Measurements from ENCODE around the gene EFCAB8. TPM values are rescaled to one million over a fixed set of nuclear protein-coding genes. Genes with fewer than 3 reads are reported as not detected.
"Not testable (repeated sequence)": the region's sequence is repeated elsewhere in the genome, so short reads cannot be mapped to it uniquely, and the experiment has no call there.

Gene EFCAB8
- total and polyA plus RNA-seq, 4 donors: 0.25 TPM; not detected in 3

GRCh38 chr20:32962053-32962452 is 103.3 kb downstream of the EFCAB8 start (continued):
- no peak for TF ChIP-seq ZBTB33 (IDR thresholded peaks at IDR 0.05)
- TF ChIP-seq HNF4A (conservative IDR thresholded peaks at IDR 0.05): no peak

- DNase-seq (ENCODE audit: low spot score); H3K36me3 ChIP-seq (ENCODE audit: control insufficient read depth in 4 of 4, insufficient read depth in 3 of 4, low read depth in 1 of 4, low read length in 3 of 4); H3K9ac ChIP-seq (ENCODE audit: low read depth in 1 of 2, low read length in 2 of 2); H3K4me1 ChIP-seq (ENCODE audit: control insufficient read depth in 4 of 4, insufficient read depth in 4 of 4, low read length in 3 of 4); H3K27me3 ChIP-seq (ENCODE audit: control insufficient read depth in 4 of 4, insufficient read depth in 4 of 4, low read length in 3 of 4); H3K9me3 ChIP-seq (ENCODE audit: control insufficient read depth in 4 of 4, low read length in 3 of 4); H3K4me3 ChIP-seq (ENCODE audit: low read depth in 1 of 3, low read length in 3 of 3); H3K27ac ChIP-seq (ENCODE audit: low read depth in 1 of 2, low read length in 2 of 2): not testable (repeated sequence)
- WGBS: 84% methylated on average over 11 of the region's 11 CpGs
Measured at GRCh38 chr20:32962646-32963045, 103.9 kb downstream of the EFCAB8 start.

- H3K27me3 ChIP-seq (ENCODE audit: control insufficient read depth in 4 of 4, insufficient read depth in 4 of 4, low read length in 3 of 4): no peaks in the 10 kb centered on the region
- no peak for DNase-seq (ENCODE audit: low spot score)
- TF ChIP-seq YY1 (IDR thresholded peaks at IDR 0.05) (no peak), ZBTB33 (IDR thresholded peaks at IDR 0.05) (no peak), EGR1 (IDR thresholded peaks at IDR 0.05; ENCODE audit: low read depth in 2 of 2) (no peak), RXRA (IDR thresholded peaks at IDR 0.05) (no peak), HNF4G (IDR thresholded peaks at IDR 0.05) (no peak), TAF1 (conservative IDR thresholded peaks at IDR 0.05) (no peak), REST (IDR thresholded peaks at IDR 0.05) (no peak), FOXA1 (IDR thresholded peaks at IDR 0.05) (no peak), CTCF (IDR thresholded peaks at IDR 0.05; ENCODE audit: low read depth, low read length, missing input control) (no peak), GABPA (IDR thresholded peaks at IDR 0.05 in 1 of 2, conservative IDR thresholded peaks at IDR 0.05 in 1 of 2) (no peak), NR2F2 (IDR thresholded peaks at IDR 0.05) (no peak), ATF3 (IDR thresholded peaks at IDR 0.05) (no peak), JUND (IDR thresholded peaks at IDR 0.05) (no peak), SP1 (IDR thresholded peaks at IDR 0.05) (no peak), HNF4A (conservative IDR thresholded peaks at IDR 0.05) (no peak), RAD21 (IDR thresholded peaks at IDR 0.05) (no peak)
- H3K4me1 ChIP-seq (ENCODE audit: control insufficient read depth in 4 of 4, insufficient read depth in 4 of 4, low read length in 3 of 4): no peaks in the 10 kb centered on the region
- H3K36me3 ChIP-seq (ENCODE audit: control insufficient read depth in 4 of 4, insufficient read depth in 3 of 4, low read depth in 1 of 4, low read length in 3 of 4): no peaks in the 10 kb centered on the region
- H3K9me3 ChIP-seq (ENCODE audit: control insufficient read depth in 4 of 4, low read length in 3 of 4): peaks cover 0 to 2% (median 0%) of the 10 kb centered on the region in 4 donors
- H3K27ac ChIP-seq (ENCODE audit: low read depth in 1 of 2, low read length in 2 of 2): no peak overlapping the region
- WGBS: 85% methylated on average over 5 of the region's 5 CpGs
- no peak overlapping the region for H3K9ac ChIP-seq (ENCODE audit: low read depth in 1 of 2, low read length in 2 of 2)
- no peak overlapping the region for H3K4me3 ChIP-seq (ENCODE audit: low read depth in 1 of 3, low read length in 3 of 3)
Measured at GRCh38 chr20:32963176-32963575, 104.5 kb downstream of the EFCAB8 start.

All from liver (tissue), 9 donors.